VCaP (cell line): ENCODE measurements around the gene TBC1D22A.

Source experiments
- H3K27ac ChIP-seq: fragments of 450-650 bp; 2 replicates; pipeline ENCODE4 v1.5.1; 2017
- CTCF ChIP-seq: fragments of 450-650 bp; conservative IDR thresholded peaks from 2 replicates; pipeline ENCODE4 v1.5.1; 2017; ENCODE audit warnings: mild to moderate bottlenecking, moderate library complexity

The TBC1D22A gene

GRCh38 chr22:46800102-46800857 is 37.8 kb downstream of the TBC1D22A start:
- no peak for TF ChIP-seq CTCF
- no peak overlapping the region for H3K27ac ChIP-seq

- no peak overlapping the region for H3K27ac ChIP-seq
- TF ChIP-seq CTCF = no peak
Observed at GRCh38 chr22:46801331-46801811, 38.9 kb downstream of the TBC1D22A start.

GRCh38 chr22:46801826-46802607 is 39.6 kb downstream of the TBC1D22A start:
- TF ChIP-seq CTCF = no peak
- H3K27ac ChIP-seq = no peak overlapping the region

- H3K27ac ChIP-seq = no peak overlapping the region
- no peak for TF ChIP-seq CTCF
Observed at GRCh38 chr22:46802608-46803027, 40.2 kb downstream of the TBC1D22A start.

GRCh38 chr22:46803031-46803880 is 40.8 kb downstream of the TBC1D22A start:
- no peak overlapping the region for H3K27ac ChIP-seq
- peak; percentile 88 for TF ChIP-seq CTCF

- H3K27ac ChIP-seq = no peak overlapping the region
- no peak for TF ChIP-seq CTCF
Observed at GRCh38 chr22:46803936-46804335, 41.5 kb downstream of the TBC1D22A start.

GRCh38 chr22:46806794-46807193 is 44.3 kb downstream of the TBC1D22A start:
- no peak overlapping the region for H3K27ac ChIP-seq
- no peak for TF ChIP-seq CTCF
